HG03039 (cell line): Measurements from ENCODE around the gene NSMCE1.

Experiments
- ATAC-seq: cut with Tn5 transposase; IDR thresholded peaks from one replicate; pipeline ENCODE4 v1.9.1; 2021; ENCODE audit warnings: mild to moderate bottlenecking, moderate library complexity; ENCODE audit not compliant: unreplicated experiment

NSMCE1 gene

GRCh38 chr16:27245276-27246172 is 23.0 kb downstream of the NSMCE1 start:
- ATAC-seq = no peak

- no peak for ATAC-seq
Measured at GRCh38 chr16:27244363-27244755, 24.2 kb downstream of the NSMCE1 start.

DNA sequence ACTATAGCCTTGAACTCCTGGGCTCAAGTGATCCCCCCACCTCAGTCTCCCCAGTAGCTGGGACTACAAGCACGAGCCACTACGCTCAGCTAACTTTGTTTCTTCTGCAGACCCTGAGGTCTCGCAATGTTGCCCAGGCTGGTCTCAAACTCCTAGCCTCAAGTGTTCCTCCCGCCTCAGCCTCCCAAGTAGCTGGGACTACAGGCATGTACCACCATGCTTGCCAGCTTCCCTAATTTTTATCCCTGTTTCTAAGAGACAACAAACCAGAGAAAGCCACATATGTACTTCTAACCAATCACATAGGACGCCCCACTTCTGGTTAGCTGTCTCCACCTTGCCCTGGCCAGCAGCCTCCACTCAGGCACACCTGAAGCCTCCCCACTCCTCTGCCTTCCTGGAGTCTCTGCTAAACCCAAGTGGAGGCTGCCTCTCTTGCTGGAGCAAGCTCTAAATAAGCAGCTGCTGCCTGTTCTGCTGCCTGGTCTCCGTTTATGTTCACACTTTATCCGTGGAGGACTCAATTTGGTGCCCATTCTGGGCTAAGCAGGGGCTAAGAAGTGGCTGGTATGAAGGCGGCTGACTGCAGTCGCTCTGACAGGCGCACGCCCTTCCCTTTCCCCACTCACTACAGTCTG is 24.7 kb downstream of the NSMCE1 start:
- no peak for ATAC-seq

DNA sequence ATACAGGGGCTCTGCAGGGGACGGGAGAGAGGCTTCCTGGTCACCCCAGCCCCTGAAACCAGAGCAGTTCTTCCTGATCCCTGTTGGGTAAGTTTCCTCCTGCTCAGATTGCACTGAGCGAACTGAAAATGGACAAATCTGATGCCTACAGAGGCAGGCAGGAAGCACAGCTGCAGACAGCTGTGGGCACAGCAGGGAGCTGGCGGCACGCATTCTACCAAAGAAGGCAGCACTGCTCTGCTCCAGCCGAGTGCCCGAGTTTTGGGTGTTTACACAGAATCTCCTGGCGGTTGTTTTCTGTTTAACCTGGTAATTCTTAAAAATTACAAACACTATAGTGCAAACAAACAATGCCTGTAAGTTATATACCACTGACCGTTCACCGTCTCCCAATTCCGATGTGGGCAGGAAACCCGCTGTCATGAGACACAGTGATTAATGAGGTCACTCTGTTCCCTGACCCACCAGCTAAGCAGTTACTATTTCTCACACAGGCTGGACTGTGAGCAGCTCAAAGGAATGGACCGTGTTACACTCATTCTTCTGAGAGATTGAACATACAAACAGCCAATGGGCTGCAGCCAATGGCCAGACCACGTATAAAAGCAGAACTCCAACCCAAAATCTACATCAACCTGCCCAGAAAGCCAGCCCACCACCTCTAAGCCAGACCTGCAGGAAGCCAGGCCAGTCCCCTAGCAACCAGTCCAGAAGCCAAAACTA is 25.5 kb downstream of the NSMCE1 start:
- no peak for ATAC-seq

GRCh38 chr16:27242398-27242797 is 26.2 kb downstream of the NSMCE1 start:
- no peak for ATAC-seq

- no peak for ATAC-seq
Measured at GRCh38 chr16:27241658-27242057, 26.9 kb downstream of the NSMCE1 start.

DNA sequence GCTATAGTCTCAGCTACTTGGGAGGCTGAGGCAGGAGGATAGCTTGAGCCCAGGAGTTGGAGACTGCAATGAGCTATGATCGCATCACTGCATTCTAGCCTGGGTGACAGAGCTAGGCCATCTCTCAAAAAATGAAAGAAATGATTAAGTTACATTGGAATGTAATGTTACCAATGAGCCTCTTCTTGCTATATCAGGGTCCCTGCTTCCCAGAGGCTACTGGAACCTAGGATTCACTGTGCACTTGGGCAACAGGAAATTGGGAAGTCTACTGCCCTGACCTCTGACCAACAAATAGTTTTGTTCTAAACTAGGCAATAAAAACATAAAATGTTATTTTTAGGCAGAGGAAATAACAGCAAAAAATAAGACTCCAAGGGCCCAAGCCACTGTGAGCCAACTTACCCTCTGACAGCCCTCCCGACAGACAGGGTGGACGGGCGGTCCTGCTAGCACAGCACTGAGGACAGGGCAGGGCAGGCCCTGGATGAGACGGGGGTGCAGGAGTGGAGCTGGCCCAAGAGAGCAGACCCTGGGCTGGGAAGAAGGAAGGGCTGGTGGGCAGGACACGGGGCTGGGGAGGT is 27.5 kb downstream of the NSMCE1 start:
- ATAC-seq = no peak

- no peak for ATAC-seq
Measured at GRCh38 chr16:27239906-27240655, 28.5 kb downstream of the NSMCE1 start.

DNA sequence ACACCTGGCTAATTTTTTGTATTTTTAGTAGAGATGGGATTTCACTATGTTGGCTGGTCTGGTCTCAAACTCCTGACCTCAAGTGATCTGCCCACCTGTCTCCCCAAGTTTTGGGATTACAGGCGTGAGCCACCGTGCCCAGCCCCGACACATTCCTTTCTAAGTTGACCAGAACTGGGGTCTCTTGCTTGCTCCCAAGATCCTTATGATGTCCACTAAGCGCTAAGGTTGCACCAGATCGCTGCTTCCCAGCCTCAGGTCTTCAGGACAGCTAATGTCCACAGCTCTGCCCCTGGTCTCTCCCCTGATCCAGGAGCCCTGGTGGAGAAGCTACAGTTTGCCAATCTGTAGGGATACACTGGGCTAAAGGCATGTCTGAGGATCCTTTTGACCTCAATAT is 29.5 kb downstream of the NSMCE1 start:
- no peak for ATAC-seq

DNA sequence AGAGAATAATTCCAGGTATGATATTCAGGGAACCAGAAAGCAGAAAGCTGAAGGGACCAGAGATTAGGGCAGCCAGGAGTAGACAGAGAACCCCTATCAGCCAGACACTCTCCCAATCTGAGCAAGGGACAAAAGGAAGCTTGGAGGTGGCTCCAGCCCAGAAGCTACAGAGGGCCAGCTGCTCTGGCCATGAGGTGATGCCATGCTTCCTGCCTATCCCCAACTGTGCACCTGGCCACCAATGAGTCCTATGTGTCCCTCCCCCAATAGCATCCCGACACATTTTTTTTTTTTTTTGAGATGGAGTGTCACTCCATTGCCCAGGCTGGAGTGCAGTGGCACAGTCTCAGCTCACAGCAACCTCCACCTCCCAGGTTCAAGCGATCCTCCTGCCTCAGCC is 30.0 kb downstream of the NSMCE1 start:
- ATAC-seq = no peak

- no peak for ATAC-seq
Measured at GRCh38 chr16:27238016-27238587, 30.5 kb downstream of the NSMCE1 start.

DNA sequence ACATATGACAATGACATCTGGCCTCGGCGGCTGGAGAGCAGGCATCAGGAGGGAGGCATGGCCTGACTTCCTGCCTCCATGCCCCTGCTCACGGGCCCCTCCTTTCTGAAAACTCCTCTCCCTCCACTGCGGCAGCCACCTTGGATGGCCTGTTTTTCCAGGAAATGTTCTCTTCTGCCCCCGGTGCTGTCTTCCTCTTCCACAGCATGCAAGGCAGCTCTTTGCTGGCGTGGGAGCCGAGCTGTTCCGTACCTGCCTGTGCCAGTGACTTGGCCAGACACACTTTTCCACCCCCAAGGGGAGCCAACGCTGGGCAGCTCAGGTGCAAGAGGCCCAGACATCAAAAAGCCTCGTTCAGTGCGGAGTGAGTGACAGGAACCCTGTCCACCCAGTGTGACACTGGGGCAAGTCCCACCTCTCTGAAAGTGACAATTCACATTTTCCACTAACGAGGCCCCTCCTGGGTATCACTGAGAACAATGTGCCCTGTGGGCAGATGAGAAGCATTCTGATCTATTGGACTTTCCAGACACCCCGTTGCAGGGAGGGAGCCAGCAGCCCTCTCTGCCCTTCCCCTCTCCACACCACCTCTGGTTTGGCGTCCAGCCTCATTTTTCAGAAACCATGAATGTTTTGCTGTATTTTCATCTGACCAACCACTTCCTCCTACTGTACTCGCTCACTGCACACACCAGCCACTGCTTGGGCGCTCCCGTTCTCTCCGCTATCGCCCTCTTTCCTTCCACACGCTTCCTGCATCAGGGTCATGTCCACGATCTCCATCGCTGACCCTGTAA is 31.2 kb downstream of the NSMCE1 start:
- no peak for ATAC-seq

GRCh38 chr16:27236635-27237218 is 31.8 kb downstream of the NSMCE1 start:
- ATAC-seq = no peak

DNA sequence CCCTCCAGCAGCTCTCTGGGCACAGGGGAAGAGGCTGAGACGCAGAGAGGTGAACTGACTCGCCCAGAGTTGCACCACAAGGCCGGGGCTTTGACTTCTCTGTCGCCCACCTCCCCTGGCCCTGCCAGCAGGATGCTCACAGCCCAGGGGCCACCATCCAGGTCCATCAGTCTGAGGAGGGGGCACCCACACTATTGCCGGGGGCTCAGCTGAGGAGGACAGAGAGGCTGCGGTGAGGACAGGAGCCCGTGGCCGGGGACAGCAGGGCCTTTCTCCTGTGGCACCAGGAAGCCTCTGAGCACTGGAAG is 32.7 kb downstream of the NSMCE1 start:
- no peak for ATAC-seq

GRCh38 chr16:27235055-27235937 is 33.3 kb downstream of the NSMCE1 start:
- no peak for ATAC-seq

DNA sequence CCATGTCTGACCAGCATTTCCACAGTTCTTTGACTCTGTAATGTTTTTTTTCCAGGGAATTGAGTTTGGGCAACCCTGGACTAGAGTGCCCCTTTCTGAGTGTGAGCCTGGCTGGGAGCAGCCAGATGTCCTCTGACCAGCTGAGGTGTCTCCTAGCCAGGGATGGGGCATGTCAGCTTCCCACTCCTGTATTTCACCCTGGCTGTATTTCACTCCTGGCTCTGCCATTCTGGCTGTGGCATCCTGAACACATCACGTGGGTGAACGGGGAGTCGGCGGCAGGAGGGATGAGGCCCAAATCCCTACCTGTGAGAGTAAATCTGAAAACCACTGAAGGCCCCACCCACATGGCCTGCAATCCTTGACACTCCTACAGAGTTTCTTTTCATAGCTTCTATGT is 34.0 kb downstream of the NSMCE1 start:
- ATAC-seq = no peak

DNA sequence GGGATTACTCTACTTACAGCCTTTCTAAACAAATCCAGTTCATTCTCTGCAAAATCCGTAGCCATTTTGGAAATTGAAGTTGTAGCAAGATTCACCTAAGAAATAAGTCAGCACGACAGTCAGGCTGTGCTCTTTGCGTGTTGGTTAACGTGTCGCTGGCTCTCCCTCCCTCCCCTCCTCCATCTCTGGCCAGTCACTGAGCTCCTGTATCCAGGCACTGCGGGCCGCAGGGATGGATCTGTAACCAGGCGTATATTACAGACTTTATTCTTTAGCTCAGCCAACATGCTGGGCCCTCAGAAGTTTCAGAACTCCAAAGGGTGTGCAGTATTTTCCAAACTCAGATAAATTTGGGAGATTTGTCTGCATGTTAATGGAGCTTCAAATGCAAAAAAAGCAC is 34.4 kb downstream of the NSMCE1 start:
- ATAC-seq = no peak

DNA sequence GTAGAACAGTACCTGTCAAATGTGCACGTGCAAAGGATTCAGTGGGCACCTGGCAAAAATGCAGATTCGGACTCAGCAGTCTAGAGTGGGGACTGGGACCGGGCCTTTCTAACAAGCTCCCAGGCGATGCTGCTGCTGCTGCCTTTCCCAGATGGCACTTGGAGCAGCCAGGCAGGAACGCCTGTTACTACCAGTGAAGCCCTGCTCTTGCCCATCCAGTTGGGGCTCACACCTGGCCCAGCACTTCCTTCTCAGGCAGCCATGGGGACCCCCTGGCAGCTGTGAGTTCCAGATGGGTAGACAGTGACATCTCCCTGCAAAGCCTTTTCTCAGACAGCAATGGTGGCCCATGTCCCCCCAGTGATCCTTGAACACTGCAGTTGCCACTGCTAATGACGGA is 34.8 kb downstream of the NSMCE1 start:
- ATAC-seq = no peak
